GM04504 (cell line): ENCODE measurements around the gene PCDH9.

Experiments
- DNase-seq: peaks from one replicate; pipeline ENCODE4 v3.0.0-alpha.2; 2012; ENCODE audit warnings: low read depth

The PCDH9 gene

GRCh38 chr13:67084066-67084465 is 146.1 kb downstream of the PCDH9 start:
- no peak for DNase-seq

DNA sequence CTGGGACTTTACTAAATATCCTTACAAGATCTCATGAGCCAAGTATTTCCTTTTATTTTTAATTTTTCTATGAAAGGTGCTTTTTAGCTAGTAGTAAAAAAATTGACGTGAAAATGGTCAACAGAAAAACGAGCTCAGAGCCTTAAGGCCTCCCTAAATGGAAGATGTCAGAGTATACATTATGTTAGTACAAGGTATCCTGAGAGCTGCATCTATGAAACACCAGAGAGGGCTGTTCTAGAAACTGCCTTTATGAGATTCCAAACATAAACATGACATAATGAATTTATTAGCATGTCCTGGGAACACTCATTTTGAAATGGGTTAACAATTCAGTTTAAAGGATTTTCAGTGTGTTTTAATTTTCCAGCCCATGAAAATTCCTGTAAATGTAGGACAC is 146.6 kb downstream of the PCDH9 start:
- DNase-seq, result no peak

DNA sequence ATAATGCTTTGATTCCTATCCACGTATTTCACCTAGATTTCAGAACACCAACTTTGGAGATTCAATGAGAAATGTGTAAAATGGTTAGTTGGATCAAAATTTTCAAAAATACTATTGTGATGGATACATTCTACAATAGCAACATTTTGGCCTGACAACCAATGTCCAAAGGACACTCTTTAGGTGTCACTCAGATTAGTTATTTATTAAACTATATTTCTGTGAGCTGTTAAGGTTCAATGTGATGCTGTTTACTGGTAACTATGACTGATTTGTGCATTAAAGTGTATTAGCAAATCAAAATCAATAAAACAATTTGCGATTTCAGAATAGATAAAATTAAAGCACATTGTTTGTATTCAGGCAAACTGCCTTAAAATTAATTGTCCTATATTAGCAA is 149.8 kb downstream of the PCDH9 start:
- DNase-seq, result no peak

DNA sequence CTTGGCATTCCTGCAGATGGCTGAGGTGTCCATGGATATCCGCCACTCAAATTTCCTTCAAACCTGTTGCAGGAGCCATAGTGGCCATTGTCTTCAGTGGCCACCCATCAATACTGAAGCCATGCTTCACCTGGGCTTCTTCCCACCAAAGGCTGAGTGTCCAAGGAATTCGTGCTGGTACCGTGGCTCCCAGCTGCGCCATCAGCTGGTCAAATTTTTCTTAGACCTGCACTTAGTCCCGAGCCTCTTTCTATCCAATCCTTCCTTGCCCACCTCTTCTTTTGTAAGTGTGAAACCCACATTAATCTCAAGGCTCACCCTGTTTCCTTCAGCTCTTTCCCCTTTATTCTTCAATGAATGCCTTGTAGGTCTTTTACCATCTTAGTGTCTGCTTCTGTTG is 152.1 kb downstream of the PCDH9 start:
- no peak for DNase-seq

DNA sequence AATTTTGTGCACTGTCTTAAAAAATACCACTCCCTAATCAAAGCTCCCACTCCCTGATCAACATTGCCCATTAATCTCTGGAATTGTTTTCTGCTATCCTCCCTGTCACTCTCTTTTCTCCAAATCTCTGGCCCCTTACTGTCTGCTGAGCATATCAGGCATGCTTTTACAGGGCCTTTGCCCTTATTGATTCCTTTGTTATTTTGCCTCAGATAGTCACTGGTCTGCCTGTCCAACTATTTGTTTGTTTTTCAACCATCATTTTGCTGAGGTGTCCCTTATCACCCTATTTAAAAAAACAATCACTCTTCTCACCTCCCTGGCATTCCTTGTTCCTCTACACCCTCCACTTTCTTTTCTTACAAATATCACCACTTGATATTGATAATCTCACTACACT is 153.0 kb downstream of the PCDH9 start:
- no peak for DNase-seq

GRCh38 chr13:67076378-67076777 is 153.8 kb downstream of the PCDH9 start:
- no peak for DNase-seq

GRCh38 chr13:67075239-67075638 is 154.9 kb downstream of the PCDH9 start:
- no peak for DNase-seq

GRCh38 chr13:67071918-67072598 is 158.1 kb downstream of the PCDH9 start:
- no peak for DNase-seq

DNA sequence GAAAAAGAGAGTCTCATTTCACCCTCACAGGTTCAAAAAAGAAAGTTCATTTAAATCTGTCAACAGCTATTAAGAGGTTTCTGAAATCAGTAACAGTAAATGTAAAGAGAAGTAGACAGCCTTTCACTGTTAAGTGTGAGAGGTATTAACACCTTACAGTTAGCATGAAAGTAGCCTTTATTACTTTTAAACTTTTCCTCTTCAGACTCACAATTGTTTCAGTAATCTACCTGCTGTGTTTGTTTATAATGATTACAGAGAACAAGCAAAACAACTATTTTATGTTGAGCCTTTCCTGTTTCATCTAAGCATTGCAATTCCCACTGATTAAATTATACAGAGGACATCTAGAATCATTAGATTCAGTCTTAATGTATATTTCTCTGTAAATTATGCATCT is 159.8 kb downstream of the PCDH9 start:
- DNase-seq, result no peak

DNA sequence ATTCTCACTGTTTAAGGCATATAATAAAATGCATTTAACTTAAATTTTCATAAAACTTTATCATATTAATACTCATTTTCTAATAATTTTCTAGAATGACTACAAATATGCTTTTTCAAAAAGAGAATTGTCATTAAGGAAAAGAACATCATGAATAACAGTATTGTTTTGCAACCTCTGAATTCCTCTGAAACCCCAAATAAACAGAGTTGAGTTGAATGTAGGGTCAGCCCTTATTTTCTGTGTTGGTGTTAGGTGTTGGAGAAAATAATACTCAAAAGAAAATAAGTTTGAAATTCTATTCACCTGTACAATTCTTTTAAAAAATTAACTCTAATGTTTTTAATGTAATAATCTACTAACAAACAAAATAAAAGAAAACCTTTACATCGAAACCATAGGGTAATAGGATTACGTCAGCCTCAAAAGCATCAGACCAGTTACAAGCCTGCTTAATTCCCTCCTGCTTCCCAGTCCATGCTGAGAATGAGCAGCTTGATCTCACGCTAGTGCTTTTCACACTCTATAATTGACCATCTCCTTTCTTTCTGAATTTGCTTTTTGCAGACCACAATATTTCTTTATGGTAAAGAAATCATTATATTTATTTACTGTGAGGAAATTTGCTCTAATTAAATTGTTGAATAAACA is 160.9 kb downstream of the PCDH9 start:
- no peak for DNase-seq

GRCh38 chr13:67064920-67065319 is 165.2 kb downstream of the PCDH9 start:
- DNase-seq, result no peak

- DNase-seq, result no peak
Measured at GRCh38 chr13:67063036-67063435, 167.1 kb downstream of the PCDH9 start.

GRCh38 chr13:67062160-67062559 is 168.0 kb downstream of the PCDH9 start:
- no peak for DNase-seq

- no peak for DNase-seq
Measured at GRCh38 chr13:67061750-67062149, 168.4 kb downstream of the PCDH9 start.

DNA sequence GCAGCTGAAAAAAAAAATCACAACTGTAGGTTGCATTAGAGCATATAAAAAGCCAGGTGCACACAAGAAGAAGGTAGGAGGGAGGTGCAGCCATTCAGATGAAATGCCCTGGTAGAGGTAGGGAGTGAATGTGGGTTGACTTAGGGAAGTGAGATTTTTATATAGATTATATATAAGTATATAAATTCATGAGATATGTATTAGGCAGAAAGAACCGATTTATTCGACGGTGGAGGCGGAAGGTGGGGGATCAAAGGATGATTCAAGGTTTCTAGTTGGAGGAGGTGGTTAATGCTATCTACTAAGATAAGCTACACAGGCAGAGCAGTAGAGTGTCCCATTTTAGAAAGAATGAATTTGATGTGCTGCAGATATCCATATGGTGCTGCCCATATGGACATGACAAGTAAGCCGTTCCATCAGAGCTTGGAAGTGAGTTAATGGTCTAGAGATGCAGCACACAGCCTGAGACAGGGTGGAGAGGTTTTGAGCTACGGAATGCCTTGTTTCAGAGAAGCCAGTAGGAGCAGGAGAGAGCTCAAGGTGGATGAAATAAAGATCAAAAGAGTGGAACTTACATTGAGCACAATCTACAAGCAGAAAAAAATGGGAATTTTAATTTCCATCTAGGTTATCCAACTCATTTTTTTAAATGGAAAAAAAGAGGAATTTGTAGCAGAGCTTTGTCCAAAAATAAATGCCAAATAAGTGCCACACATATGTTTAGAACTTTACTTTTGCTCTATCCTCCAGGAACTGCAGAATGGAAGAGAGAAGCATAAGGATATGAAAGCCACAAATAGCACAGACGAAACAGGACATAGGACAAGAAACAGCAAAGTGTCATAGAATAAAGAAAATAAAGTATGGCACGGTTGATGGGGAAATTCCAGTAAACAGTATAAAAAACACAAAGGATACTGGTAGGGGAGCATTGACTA is 177.3 kb downstream of the PCDH9 start:
- DNase-seq, result no peak

GRCh38 chr13:67049744-67050143 is 180.4 kb downstream of the PCDH9 start:
- no peak for DNase-seq

- peak; percentile 17 for DNase-seq
Measured at GRCh38 chr13:67048821-67049150, 181.3 kb downstream of the PCDH9 start.

DNA sequence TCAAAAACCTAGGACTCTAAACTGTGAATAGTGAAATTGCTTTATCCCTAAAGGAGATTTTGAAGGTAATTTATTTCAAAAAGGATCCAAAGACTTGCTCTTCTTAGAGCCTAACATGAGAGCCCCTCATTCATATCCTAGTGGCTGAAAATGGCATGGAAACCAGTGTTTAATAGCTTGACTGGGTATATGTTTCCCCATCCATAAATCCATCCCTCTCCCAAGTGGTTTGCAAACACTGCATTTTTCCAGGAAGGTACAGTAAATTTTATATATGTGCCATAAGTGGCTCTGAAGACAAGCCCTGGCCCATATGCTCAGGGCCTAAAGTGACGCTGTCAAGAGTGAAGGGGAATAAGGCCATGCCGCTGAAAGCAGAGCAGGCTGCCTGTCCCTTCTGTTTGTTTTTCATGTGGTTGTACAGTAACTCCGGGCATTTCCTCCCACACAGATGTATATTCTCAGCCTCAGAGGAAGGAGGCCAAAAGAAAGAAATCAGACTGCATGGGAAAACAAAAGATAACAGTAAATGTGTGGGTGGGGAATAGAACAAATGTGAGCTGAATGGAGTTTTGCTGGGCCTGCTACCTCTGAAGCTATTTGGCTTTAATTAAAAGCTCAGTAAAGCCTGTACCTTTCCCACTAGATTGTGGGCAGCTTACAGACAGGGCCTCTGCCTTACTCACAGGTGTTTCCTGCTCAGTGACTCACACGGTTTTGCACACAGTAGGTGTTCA is 181.9 kb downstream of the PCDH9 start:
- DNase-seq, result no peak

- DNase-seq, result no peak
Measured at GRCh38 chr13:67045357-67045756, 184.8 kb downstream of the PCDH9 start.

DNA sequence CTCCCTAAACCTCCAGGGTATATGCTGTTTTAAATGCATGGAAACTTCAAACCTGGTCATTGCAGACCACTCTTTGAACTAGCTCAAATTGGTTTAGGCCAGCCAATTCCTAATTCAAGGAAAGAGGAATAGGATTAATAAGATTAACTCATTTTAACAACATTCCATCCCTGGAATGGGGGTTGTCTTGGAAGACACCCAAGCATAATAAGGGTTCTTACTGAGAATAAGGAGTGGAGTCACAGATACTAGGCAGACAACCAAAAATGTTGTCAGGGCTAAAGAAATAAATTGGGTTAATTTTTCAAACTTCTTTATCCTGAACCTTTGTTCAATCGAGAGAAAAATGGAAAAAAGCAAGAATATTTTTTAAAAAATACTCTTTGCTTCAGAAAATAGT is 186.2 kb downstream of the PCDH9 start:
- DNase-seq, result no peak

GRCh38 chr13:67042556-67042955 is 187.6 kb downstream of the PCDH9 start:
- no peak for DNase-seq

GRCh38 chr13:67036699-67037457 is 193.3 kb downstream of the PCDH9 start:
- DNase-seq, result no peak
